Non-pigmented ciliary epithelial cell (primary cell): Measurements from ENCODE around the gene MKLN1.
"Not testable (repeated sequence)": the region's sequence is repeated elsewhere in the genome, so short reads cannot be mapped to it uniquely, and the experiment has no call there.

Source experiments
- DNase-seq: peaks from one replicate; pipeline ENCODE4 v3.0.0-alpha.2; 2010; ENCODE audit warnings: low read depth

MKLN1 gene

DNA sequence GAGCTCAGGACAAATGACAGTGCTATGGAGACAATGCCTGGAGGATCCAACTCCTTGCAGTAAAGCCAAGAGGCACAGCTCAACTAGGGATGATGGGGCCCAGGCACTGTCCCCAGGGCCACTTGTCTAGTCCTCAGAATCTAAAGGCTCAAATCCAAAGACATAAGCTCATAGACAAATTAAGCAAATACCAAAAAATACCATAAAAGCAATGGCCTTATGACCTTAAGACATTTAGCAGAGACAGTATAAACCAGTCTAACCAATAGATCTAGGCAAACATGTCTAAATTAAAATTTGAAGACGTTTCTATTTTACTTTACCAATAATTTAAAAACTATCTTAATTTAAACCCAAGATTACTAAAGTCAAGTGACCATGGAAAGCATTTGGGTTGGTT lies 14.8 kb upstream of the MKLN1 start:
- no peak for DNase-seq

- no peak for DNase-seq
Observed at GRCh38 chr7:131320603-131321002, 7.1 kb upstream of the MKLN1 start.

DNA sequence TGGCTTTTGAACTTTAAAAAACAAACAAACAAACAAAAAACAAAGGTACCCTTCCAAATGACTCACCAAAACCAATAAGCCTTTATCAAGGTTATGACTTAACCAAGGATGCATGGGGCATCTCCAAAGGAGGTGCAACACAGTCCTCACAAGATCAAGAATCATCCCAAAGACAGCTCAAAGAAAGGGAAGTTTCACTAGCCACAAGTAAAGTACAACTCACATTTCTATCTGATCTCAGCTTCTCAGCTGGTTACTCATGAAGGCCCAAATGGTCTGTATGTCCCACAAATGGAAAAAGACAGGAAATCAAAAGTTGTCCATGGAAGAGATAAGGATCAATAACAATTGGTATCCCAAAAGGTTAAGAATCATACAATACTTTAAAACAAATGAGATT lies 6.0 kb upstream of the MKLN1 start:
- DNase-seq = no peak

DNA sequence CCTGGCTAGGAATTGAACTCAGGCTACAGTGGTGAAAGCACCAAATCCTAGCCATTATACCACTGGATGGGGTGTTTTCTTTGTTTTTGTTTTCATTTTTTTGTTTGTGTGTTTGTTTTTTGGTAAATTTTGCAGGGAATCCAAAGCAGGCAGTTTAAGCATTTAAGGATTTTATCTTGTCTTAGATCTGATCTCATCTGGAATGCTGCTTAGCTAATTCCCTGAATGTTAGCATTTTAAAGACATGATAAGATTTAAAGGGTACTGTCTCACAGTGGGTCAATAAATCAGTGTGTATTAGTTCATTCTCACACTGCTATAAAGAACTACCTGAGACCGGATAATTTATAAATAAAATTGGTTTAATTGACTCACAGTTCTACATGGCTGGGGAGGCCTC lies 5.6 kb upstream of the MKLN1 start:
- DNase-seq = no peak

GRCh38 chr7:131322861-131323260 lies 4.8 kb upstream of the MKLN1 start:
- no peak for DNase-seq

- no peak for DNase-seq
Observed at GRCh38 chr7:131325179-131325840, 2.4 kb upstream of the MKLN1 start.

DNA sequence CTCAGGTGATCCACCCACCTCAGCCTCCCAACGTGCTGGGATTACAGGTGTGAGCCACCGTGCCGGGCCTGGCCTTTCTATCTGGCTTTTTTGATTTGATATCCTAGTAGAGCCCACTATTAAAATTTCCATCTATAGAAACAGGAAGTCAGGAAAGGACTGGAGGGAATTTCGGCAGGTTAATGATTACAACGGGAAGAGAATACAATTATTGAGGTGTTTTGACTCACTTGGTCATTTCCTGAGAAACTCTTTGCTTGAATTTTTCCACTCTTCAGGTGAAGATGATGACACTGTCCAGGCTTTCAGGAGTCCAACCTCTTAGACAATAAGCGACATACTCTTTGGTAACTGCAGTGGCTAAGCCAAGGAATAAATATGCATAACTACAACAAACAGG lies 1.1 kb upstream of the MKLN1 start:
- no peak for DNase-seq

DNA sequence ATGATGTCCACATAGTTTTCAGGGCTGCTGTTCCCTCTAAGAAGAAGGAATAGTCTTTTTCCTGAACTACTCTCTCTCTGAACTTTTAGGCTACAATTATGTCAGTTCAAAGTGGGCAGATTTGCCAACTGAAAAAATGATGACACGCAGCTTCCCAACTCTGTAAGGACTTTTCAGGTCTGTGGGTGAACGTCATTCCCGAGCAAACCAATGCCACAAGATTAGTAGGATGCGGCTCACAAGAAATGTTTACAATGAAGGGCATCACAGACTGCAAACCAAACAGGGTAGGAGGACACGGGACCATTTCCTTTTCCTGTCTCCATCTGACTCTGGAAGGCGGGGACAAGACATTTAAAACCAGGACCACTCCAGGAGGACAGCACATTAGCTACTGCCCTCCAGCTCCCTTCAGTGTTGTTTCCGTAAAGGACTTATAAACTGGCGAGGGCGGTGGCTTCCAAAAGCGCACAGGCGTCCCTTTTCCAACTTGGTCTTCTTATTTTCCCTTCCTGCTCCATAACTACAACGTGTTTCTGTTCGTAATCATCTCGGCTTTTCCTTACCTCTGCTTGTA lies 539 bp upstream of the MKLN1 start:
- DNase-seq = peak; percentile 28

- DNase-seq = no peak
Observed at GRCh38 chr7:131328377-131329175, 900 bp downstream of the MKLN1 start.

GRCh38 chr7:131329176-131329570 lies 1.5 kb downstream of the MKLN1 start:
- DNase-seq = no peak

- no peak for DNase-seq
Observed at GRCh38 chr7:131330299-131330698, 2.6 kb downstream of the MKLN1 start.

DNA sequence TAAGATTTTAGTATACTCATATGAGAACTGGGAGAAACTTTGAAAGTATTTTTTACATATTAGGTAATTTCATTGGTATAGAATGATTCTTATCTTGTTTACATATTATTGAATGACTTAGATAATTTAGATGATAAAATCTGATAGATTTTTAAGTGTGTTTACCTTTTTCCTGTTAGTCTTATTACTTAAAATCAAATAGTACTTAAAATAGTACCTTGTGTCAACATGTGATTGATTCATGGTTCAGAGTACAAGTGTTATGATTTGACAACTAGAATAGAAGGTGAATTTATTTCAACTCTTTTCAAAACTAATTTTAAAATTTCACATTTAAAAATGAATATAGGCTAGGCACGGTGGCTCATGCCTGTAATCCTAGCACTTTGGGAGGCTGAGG lies 4.1 kb downstream of the MKLN1 start:
- no peak for DNase-seq

- DNase-seq = not testable (repeated sequence)
Observed at GRCh38 chr7:131332729-131333128, 5.1 kb downstream of the MKLN1 start.

DNA sequence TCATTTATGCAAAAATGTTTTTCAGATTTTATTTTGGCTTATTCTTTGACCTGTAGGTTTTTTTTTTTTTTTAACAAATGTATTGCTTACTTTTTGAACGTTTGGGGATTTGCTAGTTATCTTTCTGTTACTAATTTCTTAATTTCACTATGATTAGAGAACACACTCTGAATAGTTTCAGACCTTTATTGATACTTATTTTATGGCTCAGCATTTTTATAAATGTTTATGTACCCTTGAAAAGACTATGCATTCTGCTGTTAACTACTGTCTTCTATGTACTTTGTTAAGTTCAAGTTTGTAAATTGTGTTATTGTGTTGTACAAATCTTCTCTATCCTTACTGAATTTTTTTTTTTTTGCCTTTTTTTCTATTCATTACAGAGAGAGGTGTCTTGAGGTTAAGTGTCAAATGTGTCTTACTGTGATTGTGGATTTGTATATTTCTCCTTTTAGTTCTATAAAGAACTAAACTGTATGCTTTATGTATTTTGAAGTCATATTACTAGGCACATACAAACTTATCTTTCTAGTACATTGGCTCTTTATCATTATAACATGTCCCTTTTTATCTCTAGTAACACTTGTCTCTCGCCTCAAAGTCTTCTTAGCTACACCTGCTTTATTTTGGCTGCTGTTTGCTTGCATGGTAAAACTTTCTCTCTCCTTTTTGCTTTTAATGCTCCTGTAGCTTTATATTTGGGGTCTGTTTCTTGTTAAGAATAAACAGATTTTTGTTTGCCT lies 8.1 kb downstream of the MKLN1 start:
- DNase-seq = no peak

DNA sequence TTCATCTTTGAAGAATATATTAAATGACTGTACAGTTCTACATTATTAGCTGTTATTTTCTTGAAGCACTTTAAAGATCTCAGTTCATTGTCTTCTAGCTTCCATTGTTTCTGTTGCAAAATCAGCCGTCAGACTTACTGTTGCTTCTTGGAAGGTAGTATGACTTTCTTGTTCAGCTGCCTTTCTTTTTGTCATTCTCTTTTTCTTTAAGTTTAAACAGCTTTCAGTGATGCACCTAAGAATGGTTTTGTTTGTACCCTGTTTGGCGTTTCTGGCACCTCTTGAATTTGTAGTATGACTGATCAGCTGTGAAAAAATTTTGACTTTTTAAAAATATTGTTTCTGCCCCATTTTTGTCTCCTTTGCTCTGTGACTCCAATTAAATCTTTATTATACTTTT lies 9.3 kb downstream of the MKLN1 start:
- no peak for DNase-seq

DNA sequence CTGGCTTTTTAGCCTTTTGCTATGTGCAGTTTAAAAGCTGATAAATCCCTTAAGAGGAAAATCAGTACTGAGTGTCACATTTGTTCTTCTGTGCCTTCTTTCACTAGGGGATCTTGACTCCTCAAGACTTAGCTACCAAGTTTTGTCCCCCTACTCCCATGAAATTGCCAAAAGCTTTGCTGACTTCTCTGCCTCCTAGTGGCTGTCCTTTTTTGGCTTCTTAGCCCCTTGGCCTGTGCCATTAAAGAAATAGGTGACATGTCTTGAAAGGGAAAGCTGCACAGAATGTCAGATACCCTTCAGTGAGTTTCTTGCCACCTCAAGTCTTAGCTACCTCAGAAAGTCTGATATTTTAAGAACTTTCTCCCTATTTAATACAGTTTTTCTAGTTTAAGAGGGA lies 10.5 kb downstream of the MKLN1 start:
- no peak for DNase-seq

GRCh38 chr7:131338691-131339390 lies 11.2 kb downstream of the MKLN1 start:
- DNase-seq = no peak

- DNase-seq = no peak
Observed at GRCh38 chr7:131341690-131342089, 14.0 kb downstream of the MKLN1 start.

GRCh38 chr7:131342864-131343442 lies 15.3 kb downstream of the MKLN1 start:
- no peak for DNase-seq

GRCh38 chr7:131346885-131347592 lies 19.4 kb downstream of the MKLN1 start:
- no peak for DNase-seq

DNA sequence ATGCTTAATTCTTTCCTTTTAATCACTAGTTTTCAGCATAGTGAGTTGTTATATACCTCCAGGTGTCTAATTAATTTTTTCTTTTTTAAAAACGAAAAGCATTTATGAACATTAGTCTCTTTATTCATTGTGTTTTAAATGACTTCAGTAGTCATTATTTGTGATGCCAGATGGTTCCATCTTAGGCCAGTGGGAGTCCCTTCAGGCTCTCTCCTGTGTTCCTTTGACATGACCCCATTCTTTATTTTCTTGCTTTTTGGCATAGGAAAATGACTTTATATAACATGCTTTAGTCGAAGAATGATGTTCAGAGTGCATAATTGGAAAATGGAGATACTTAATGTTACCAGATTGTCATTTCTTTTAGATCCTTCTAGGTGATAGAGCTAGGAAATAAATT lies 24.4 kb downstream of the MKLN1 start:
- DNase-seq = no peak
